ENCODE results near the gene ANP32E. TPM values are rescaled to one million over a fixed set of nuclear protein-coding genes. Genes with fewer than 3 reads are reported as not detected.

Gene ANP32E
- total and polyA plus RNA-seq, 9 of the 15 experiments (the other 6 are each of a cell fraction or from before 2014, with no cell fraction given): 60.4 to 197 (median 104) TPM

GRCh38 chr1:150234566-150235293 is 1.2 kb downstream of the ANP32E start (continued):
- no peak for TF ChIP-seq NR1H2 (CRISPR knock-in tag; IDR thresholded peaks at IDR 0.05)
- TF ChIP-seq HLTF (IDR thresholded peaks at IDR 0.05): no peak
- TF ChIP-seq RAD51 (IDR thresholded peaks at IDR 0.05; ENCODE audit: borderline replicate concordance, low read depth): no peak
- 0 out of 2 replicates have a peak, but pooled peaks have one; percentile 5 for TF ChIP-seq KHSRP (IDR thresholded peaks at IDR 0.05)
- TF ChIP-seq, protein P1, sequence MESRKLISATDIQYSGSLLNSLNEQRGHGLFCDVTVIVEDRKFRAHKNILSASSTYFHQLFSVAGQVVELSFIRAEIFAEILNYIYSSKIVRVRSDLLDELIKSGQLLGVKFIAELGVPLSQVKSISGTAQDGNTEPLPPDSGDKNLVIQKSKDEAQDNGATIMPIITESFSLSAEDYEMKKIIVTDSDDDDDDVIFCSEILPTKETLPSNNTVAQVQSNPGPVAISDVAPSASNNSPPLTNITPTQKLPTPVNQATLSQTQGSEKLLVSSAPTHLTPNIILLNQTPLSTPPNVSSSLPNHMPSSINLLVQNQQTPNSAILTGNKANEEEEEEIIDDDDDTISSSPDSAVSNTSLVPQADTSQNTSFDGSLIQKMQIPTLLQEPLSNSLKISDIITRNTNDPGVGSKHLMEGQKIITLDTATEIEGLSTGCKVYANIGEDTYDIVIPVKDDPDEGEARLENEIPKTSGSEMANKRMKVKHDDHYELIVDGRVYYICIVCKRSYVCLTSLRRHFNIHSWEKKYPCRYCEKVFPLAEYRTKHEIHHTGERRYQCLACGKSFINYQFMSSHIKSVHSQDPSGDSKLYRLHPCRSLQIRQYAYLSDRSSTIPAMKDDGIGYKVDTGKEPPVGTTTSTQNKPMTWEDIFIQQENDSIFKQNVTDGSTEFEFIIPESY (CRISPR knock-in tag; IDR thresholded peaks at IDR 0.05): no peak
- TF ChIP-seq ILF3 (IDR thresholded peaks at IDR 0.05; ENCODE audit: borderline replicate concordance): no peak
- TF ChIP-seq, protein P2, sequence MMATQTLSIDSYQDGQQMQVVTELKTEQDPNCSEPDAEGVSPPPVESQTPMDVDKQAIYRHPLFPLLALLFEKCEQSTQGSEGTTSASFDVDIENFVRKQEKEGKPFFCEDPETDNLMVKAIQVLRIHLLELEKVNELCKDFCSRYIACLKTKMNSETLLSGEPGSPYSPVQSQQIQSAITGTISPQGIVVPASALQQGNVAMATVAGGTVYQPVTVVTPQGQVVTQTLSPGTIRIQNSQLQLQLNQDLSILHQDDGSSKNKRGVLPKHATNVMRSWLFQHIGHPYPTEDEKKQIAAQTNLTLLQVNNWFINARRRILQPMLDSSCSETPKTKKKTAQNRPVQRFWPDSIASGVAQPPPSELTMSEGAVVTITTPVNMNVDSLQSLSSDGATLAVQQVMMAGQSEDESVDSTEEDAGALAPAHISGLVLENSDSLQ (IDR thresholded peaks at IDR 0.05): peak; percentile 75
- TF ChIP-seq ZNF76 (CRISPR knock-in tag; IDR thresholded peaks at IDR 0.05; ENCODE audit: borderline replicate concordance): no peak
- TF ChIP-seq ZNF354B (CRISPR knock-in tag; IDR thresholded peaks at IDR 0.05): no peak
- TF ChIP-seq TEAD1 (CRISPR knock-in tag; IDR thresholded peaks at IDR 0.05): no peak
- TF ChIP-seq SIX5 (IDR thresholded peaks at IDR 0.05; ENCODE audit: borderline replicate concordance in 1 of 2, insufficient read depth in 1 of 2, low read depth in 1 of 2, low read length in 2 of 2): no peak
- peak; percentile 13 for TF ChIP-seq ETS2 (tag; IDR thresholded peaks at IDR 0.05; ENCODE audit: borderline replicate concordance, poor library complexity, severe bottlenecking)
- TF ChIP-seq MTA3 (IDR thresholded peaks at IDR 0.05; ENCODE audit: borderline replicate concordance): no peak; the same call in 1 of the 2 replicates
- no peak for TF ChIP-seq GATAD2B (IDR thresholded peaks at IDR 0.05; ENCODE audit: borderline replicate concordance)
- TF ChIP-seq SRSF1 (IDR thresholded peaks at IDR 0.05; ENCODE audit: low read depth, low read length): no peak
- TF ChIP-seq DMBX1 (CRISPR knock-in tag; IDR thresholded peaks at IDR 0.05; ENCODE audit: borderline replicate concordance): no peak; the same call in 1 of the 2 replicates
- TF ChIP-seq PML (IDR thresholded peaks at IDR 0.05; ENCODE audit: low read length): 0 out of 2 replicates have a peak, but pooled peaks have one; percentile 15
- TF ChIP-seq, protein P3, sequence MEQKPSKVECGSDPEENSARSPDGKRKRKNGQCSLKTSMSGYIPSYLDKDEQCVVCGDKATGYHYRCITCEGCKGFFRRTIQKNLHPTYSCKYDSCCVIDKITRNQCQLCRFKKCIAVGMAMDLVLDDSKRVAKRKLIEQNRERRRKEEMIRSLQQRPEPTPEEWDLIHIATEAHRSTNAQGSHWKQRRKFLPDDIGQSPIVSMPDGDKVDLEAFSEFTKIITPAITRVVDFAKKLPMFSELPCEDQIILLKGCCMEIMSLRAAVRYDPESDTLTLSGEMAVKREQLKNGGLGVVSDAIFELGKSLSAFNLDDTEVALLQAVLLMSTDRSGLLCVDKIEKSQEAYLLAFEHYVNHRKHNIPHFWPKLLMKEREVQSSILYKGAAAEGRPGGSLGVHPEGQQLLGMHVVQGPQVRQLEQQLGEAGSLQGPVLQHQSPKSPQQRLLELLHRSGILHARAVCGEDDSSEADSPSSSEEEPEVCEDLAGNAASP (IDR thresholded peaks at IDR 0.05): no peak
- TF ChIP-seq JUND (IDR thresholded peaks at IDR 0.05; ENCODE audit: borderline replicate concordance, low read depth, low read length): no peak
- no peak for TF ChIP-seq JUND (tag; IDR thresholded peaks at IDR 0.05; ENCODE audit: borderline replicate concordance, low read depth, low read length)
- TF ChIP-seq ZNF41 (CRISPR knock-in tag; conservative IDR thresholded peaks at IDR 0.05): no peak
- no peak for TF ChIP-seq CBFB (CRISPR knock-in tag; IDR thresholded peaks at IDR 0.05)
- TF ChIP-seq NFIX (CRISPR knock-in tag; IDR thresholded peaks at IDR 0.05; ENCODE audit: low read depth): no peak
- no peak for TF ChIP-seq ZNF408 (CRISPR knock-in tag; IDR thresholded peaks at IDR 0.05; ENCODE audit: low read depth)
- TF ChIP-seq TEAD4 (IDR thresholded peaks at IDR 0.05; ENCODE audit: low read length): no peak
- no peak for TF ChIP-seq TEAD4 (CRISPR knock-in tag; IDR thresholded peaks at IDR 0.05; ENCODE audit: borderline replicate concordance)

All from K562 (cell line).